Right lobe of liver (tissue), 6 donors: ENCODE results near the gene DPH1. TPM values are rescaled to one million over a fixed set of nuclear protein-coding genes. Genes with fewer than 3 reads are reported as not detected.

ENCODE experiments used
- ATAC-seq, 4 donors: fragments of 200-7000 bp; cut with Tn5 transposase; one replicate each; pipeline ENCODE4 v1.9.1; 2020; ENCODE audit warnings: mild to moderate bottlenecking in 4 of 4, moderate library complexity in 4 of 4
- DNase-seq, 3 donors: peaks; one replicate each; pipeline ENCODE4 v3.0.0-alpha.2; 2020
- H3K27ac ChIP-seq, 3 donors: fragments of 200-600 bp; one replicate each; pipeline ENCODE4 v1.8.0; 2022
- H3K27me3 ChIP-seq, 2 donors: fragments of 200-600 bp; one replicate each; pipeline ENCODE4 v1.8.0; 2022
- H3K36me3 ChIP-seq, 4 donors: fragments of 200-600 bp; sonication (generic) in 1 of 4; one replicate each; pipeline versions ENCODE4 v1.5.1 to v1.8.0; 2017 to 2022; ENCODE audit warnings: control low read depth in 1 of 4
- H3K4me1 ChIP-seq, 4 donors: fragments of 200-600 bp; sonication (generic) in 1 of 4; one replicate each; pipeline versions ENCODE4 v1.5.1 to v1.8.0; 2017 to 2022; ENCODE audit warnings: control low read depth in 1 of 4
- H3K4me3 ChIP-seq, 3 donors: fragments of 200-600 bp; one replicate each; pipeline ENCODE4 v1.8.0; 2022
- H3K9me3 ChIP-seq, 4 donors: fragments of 200-600 bp; sonication (generic) in 1 of 4; one replicate each; pipeline versions ENCODE4 v1.5.1 to v1.8.0; 2017 to 2022; ENCODE audit warnings: control low read depth in 1 of 4
- CTCF ChIP-seq, 4 donors: fragments of 200-600 bp in 3 of 4; fragments of 450-650 bp in 1 of 4; IDR thresholded peaks; one replicate each; pipeline versions ENCODE4 v1.5.1 to v1.8.0; 2016 to 2022; ENCODE audit warnings: antibody characterized with exemption in 4 of 4, mild to moderate bottlenecking in 2 of 4
- POLR2A ChIP-seq: fragments of 450-650 bp; IDR thresholded peaks from one replicate; pipeline ENCODE4 v1.6.1; 2017; ENCODE audit warnings: antibody characterized with exemption, mild to moderate bottlenecking
- WGBS: methylation state at CpG from one replicate; pipeline ENCODE4 v1.1.6; 2018; ENCODE audit warnings: low coverage, low lambda C conversion rate; ENCODE audit not compliant: insufficient coverage; ENCODE audit errors: missing lambda C conversion rate; 5-methylcytosine and 5-hydroxymethylcytosine counted together
- intact Hi-C, 2 donors: fragments of 100-400 bp; cut with DNase I; formaldehyde crosslinking; loops; one replicate each; pipeline versions ENCODE4 v1.11.2 to v1.14.1; 2022
- microRNA counts: library from miRNA; unstranded; fragments of <30 nt; microRNA quantifications from one replicate; lab custom pipeline; 2016
- microRNA-seq, 2 donors: library from miRNA; unstranded; fragments of <30 nt; microRNA quantifications; one replicate each; pipeline ENCODE4, GENCODE V29; 2019 to 2020
- small RNA-seq, 2 experiments: library from RNA; depleted of rRNA; stranded (forward); fragments of <200 nt; gene quantifications; one replicate each; pipeline ENCODE3, GENCODE V24; 2016
- total RNA-seq, 6 experiments: library from RNA; depleted of rRNA in 2 of 6; stranded (reverse); fragments of >200 nt in 2 of 6; fragmentation: NEBNext Ultra II Directional in 3 of 6; extraction: Animal tissue kit (Norgen Biotek cat#: 25700) in 3 of 6; gene quantifications; one replicate each; pipeline versions ENCODE4 v1.1.0 to v1.2.4, GENCODE V29; 2016 to 2023
- donor health status: DM: no; HTN: yes; CAD: no.
- donor health status: DM: no; HTN: no; CAD: no.
- donor health status: DM: no; HTN: no; CAD: no.
- donor health status: DM: no; HTN: yes; CAD: no.
- donor health status: DM: no; HTN: yes; CAD: no.

Gene DPH1
- total RNA-seq, 6 experiments from 2014 or later, result 20.0 to 41.1 (median 25.4) TPM

GRCh38 chr17:2092253-2092652, 62.3 kb downstream of the DPH1 start:
- no peak for DNase-seq
- H3K27ac ChIP-seq, result no peak overlapping the region
- WGBS, result 84% methylated on average over 4 of the region's 4 CpGs
- intact Hi-C loops, result no loop called here
- H3K4me3 ChIP-seq, result no peak overlapping the region
- TF ChIP-seq POLR2A (no peak), CTCF (IDR thresholded peaks at IDR 0.05) (no peak)
- ATAC-seq, result no peak
- no peaks in the 10 kb centered on the region for H3K36me3 ChIP-seq
- peaks cover 0 to 28% (median 7%) of the 10 kb centered on the region in 4 donors for H3K4me1 ChIP-seq
- no peaks in the 10 kb centered on the region for H3K9me3 ChIP-seq
- no peaks in the 10 kb centered on the region for H3K27me3 ChIP-seq

GRCh38 chr17:2093349-2093748, 63.4 kb downstream of the DPH1 start:
- ATAC-seq (no peak), DNase-seq (no peak)
- TF ChIP-seq POLR2A (no peak), CTCF (IDR thresholded peaks at IDR 0.05) (no peak)
- Histone ChIP-seq H3K27ac (no peak overlapping the region), H3K36me3 (no peaks in the 10 kb centered on the region), H3K9me3 (no peaks in the 10 kb centered on the region), H3K4me3 (no peak overlapping the region), H3K27me3 (no peaks in the 10 kb centered on the region), H3K4me1 (peaks cover 0 to 21% (median 4%) of the 10 kb centered on the region in 4 donors)
- WGBS, result 94% methylated on average over 5 of the region's 5 CpGs
- intact Hi-C loops, result no loop called here

MicroRNAs encoded within 50 kb of the gene (microRNA counts, 767-probe panel; counts per million panel counts)
- microRNA hsa-miR-132-3p (lab: Ali Mortazavi, UCI) (7,824 counts per million, percentile 26 among the panel's probes with 10 or more counts), microRNA hsa-miR-212-3p (lab: Ali Mortazavi, UCI) (237 counts per million)

Small RNAs within 50 kb of the gene (microRNA-seq; reads per million reads assigned to microRNA genes)
- gene MIR132, result 305 to 452 reads per million in 2 donors
- 12.9 to 15.9 reads per million in 2 donors for gene MIR212

Small RNAs within 50 kb of the gene (small RNA-seq; reads per million reads assigned to genes)
- gene AC090617.9 (0 reads per million in 2 experiments), gene MIR132 (3.3 to 9.1 reads per million in 2 experiments), gene MIR212 (1.7 to 3.2 reads per million in 2 experiments), gene OVCA2 (0 reads per million in 2 experiments)

Other genes with a start within 250 kb of the DPH1 start
- 1 to 10 TPM; 4.6 to 6.7 (median 6.0) TPM for gene SMYD4, start 200.3 kb upstream of the DPH1 start, total RNA-seq
- gene RPA1, start 200.1 kb upstream of the DPH1 start, total RNA-seq, result 10 to 100 TPM; 10.9 to 35.5 (median 29.2) TPM
- gene RTN4RL1, start 4.8 kb upstream of the DPH1 start, total RNA-seq, result 1 to 10 TPM in 5 of 6 experiments, under 1 TPM in 1; 0.54 to 2.6 (median 1.4) TPM
- gene OVCA2, start 11.9 kb downstream of the DPH1 start, total RNA-seq, result 10 to 100 TPM; 10.3 to 36.2 (median 14.8) TPM
- gene HIC1, start 24.9 kb downstream of the DPH1 start, total RNA-seq, result 10 to 100 TPM in 2 of 6 experiments, 1 to 10 TPM in 4; 4.7 to 14.8 (median 6.1) TPM